Measurements from ENCODE around the gene NPAS3. TPM values are rescaled to one million over a fixed set of nuclear protein-coding genes. Genes with fewer than 3 reads are reported as not detected.

Gene NPAS3
- total and polyA plus RNA-seq, 7 donors = 0.04 to 1.5 (median 0.39) TPM

DNA sequence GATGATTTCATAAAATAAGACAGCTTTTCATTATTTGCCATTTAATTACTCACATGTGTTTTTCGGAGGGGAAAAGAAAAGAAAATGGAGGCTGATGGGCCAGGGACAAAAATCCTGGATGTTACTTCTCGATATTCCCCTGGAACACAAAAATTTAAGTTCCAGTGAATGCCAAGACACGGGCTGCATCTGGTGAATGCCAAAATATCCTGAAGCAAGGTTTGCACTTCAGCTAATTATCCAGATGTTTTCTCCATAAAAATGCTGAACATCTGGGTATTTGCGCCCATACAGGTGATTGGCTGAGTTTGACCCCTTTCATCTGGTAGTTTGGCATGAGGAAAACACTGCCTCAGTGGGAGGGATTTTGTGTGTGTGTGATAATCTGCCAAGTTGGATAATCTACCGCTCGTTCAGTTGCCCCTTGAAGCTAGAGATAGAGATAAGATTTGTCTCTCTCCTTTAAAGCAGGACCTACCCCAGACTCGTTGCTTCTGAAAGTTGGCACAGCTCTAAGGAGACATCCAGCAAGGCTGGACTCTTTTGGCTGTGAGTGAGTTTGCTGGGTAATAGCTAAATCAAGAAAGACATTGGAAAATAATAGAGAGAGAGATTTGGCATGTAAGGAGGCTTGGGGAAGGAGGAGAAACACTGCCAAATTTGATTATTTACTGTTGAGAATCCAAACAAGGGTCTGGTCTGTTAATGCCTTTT is 622.2 kb downstream of the NPAS3 start:
- H3K4me3 ChIP-seq = no peak overlapping the region
- no peaks in the 10 kb centered on the region for H3K9me3 ChIP-seq
- H3K27me3 ChIP-seq (ENCODE audit: insufficient read depth in 3 of 3, low read length in 2 of 3) = no peaks in the 10 kb centered on the region
- no peaks in the 10 kb centered on the region for H3K36me3 ChIP-seq (ENCODE audit: insufficient read depth in 1 of 2, low read depth in 1 of 2)
- H3K4me1 ChIP-seq = no peaks in the 10 kb centered on the region
- H3K27ac ChIP-seq = no peak overlapping the region
- DNase-seq = no peak
- WGBS, 3 donors = 53 to 59% (median 55%) methylated on average over 7 of the region's 7 CpGs
- intact Hi-C loops (cut with DNase I) = no loop called here
- TF ChIP-seq, protein P1, sequence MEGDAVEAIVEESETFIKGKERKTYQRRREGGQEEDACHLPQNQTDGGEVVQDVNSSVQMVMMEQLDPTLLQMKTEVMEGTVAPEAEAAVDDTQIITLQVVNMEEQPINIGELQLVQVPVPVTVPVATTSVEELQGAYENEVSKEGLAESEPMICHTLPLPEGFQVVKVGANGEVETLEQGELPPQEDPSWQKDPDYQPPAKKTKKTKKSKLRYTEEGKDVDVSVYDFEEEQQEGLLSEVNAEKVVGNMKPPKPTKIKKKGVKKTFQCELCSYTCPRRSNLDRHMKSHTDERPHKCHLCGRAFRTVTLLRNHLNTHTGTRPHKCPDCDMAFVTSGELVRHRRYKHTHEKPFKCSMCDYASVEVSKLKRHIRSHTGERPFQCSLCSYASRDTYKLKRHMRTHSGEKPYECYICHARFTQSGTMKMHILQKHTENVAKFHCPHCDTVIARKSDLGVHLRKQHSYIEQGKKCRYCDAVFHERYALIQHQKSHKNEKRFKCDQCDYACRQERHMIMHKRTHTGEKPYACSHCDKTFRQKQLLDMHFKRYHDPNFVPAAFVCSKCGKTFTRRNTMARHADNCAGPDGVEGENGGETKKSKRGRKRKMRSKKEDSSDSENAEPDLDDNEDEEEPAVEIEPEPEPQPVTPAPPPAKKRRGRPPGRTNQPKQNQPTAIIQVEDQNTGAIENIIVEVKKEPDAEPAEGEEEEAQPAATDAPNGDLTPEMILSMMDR (IDR thresholded peaks at IDR 0.05) = no peak
- ATAC-seq = no peak

GRCh38 chr14:33561488-33562175 is 623.0 kb downstream of the NPAS3 start:
- Histone ChIP-seq H3K4me1 (no peaks in the 10 kb centered on the region), H3K27ac (no peak overlapping the region), H3K27me3 (ENCODE audit: insufficient read depth in 3 of 3, low read length in 2 of 3) (no peaks in the 10 kb centered on the region), H3K9me3 (no peaks in the 10 kb centered on the region), H3K4me3 (no peak overlapping the region), H3K36me3 (ENCODE audit: insufficient read depth in 1 of 2, low read depth in 1 of 2) (no peaks in the 10 kb centered on the region)
- ATAC-seq (no peak), DNase-seq (no peak)
- WGBS, 3 donors = 73 to 85% (median 81%) methylated on average over 7 of the region's 7 CpGs
- intact Hi-C loops (cut with DNase I) = no loop called here
- TF ChIP-seq, protein P1 (IDR thresholded peaks at IDR 0.05) = no peak

GRCh38 chr14:33563191-33563900 is 624.7 kb downstream of the NPAS3 start:
- intact Hi-C loops (cut with DNase I) = no loop called here
- H3K4me1 ChIP-seq = no peaks in the 10 kb centered on the region
- no peaks in the 10 kb centered on the region for H3K27me3 ChIP-seq (ENCODE audit: insufficient read depth in 3 of 3, low read length in 2 of 3)
- ATAC-seq = no peak
- H3K27ac ChIP-seq = no peak overlapping the region
- no peak for DNase-seq
- H3K4me3 ChIP-seq = no peak overlapping the region
- H3K9me3 ChIP-seq = no peaks in the 10 kb centered on the region
- TF ChIP-seq, protein P1 (IDR thresholded peaks at IDR 0.05) = no peak
- 90 to 95% (median 93%) methylated on average over 2 of the region's 2 CpGs for WGBS, 3 donors
- H3K36me3 ChIP-seq (ENCODE audit: insufficient read depth in 1 of 2, low read depth in 1 of 2) = no peaks in the 10 kb centered on the region

GRCh38 chr14:33563901-33564197 is 625.2 kb downstream of the NPAS3 start:
- Histone ChIP-seq H3K4me1 (no peaks in the 10 kb centered on the region), H3K27ac (no peak overlapping the region), H3K9me3 (no peaks in the 10 kb centered on the region), H3K36me3 (ENCODE audit: insufficient read depth in 1 of 2, low read depth in 1 of 2) (no peaks in the 10 kb centered on the region), H3K27me3 (ENCODE audit: insufficient read depth in 3 of 3, low read length in 2 of 3) (no peaks in the 10 kb centered on the region), H3K4me3 (no peak overlapping the region)
- WGBS, 3 donors = 83 to 91% (median 88%) methylated on average over 1 of the region's 1 CpG
- no peak for ATAC-seq
- intact Hi-C loops (cut with DNase I) = no loop called here
- TF ChIP-seq, protein P1 (IDR thresholded peaks at IDR 0.05) = no peak
- DNase-seq = no peak

Measured in psoas muscle (tissue), 8 donors.